ENCODE data around the gene FOXN1. TPM values are rescaled to one million over a fixed set of nuclear protein-coding genes. Genes with fewer than 3 reads are reported as not detected.
"Not testable (repeated sequence)": the region's sequence is repeated elsewhere in the genome, so short reads cannot be mapped to it uniquely, and the experiment has no call there.

Gene FOXN1
- total RNA-seq, 1 experiment from 2014 or later = not detected

- no peak for DNase-seq (ENCODE audit: low read depth, low spot score)
- in situ Hi-C loops (cut with HindIII; ENCODE audit: low pct_unique_long_range_greater_than_20kb, low sequenced_read_pairs) = no loop called here
Measured at GRCh38 chr17:28574526-28574925, 68.4 kb downstream of the FOXN1 start.

GRCh38 chr17:28575126-28575795 lies 69.1 kb downstream of the FOXN1 start:
- DNase-seq (ENCODE audit: low read depth, low spot score) = no peak
- in situ Hi-C loops (cut with HindIII; ENCODE audit: low pct_unique_long_range_greater_than_20kb, low sequenced_read_pairs) = no loop called here

- in situ Hi-C loops (cut with HindIII; ENCODE audit: low pct_unique_long_range_greater_than_20kb, low sequenced_read_pairs) = not testable (repeated sequence)
Measured at GRCh38 chr17:28576016-28576415, 69.9 kb downstream of the FOXN1 start.

GRCh38 chr17:28576758-28577465 lies 70.8 kb downstream of the FOXN1 start, which contains the start of gene ALDOC:
Gene ALDOC, minus strand, starts transcription at chr17:28576895. Its CDS starts 1,363 bp downstream, at chr17:28575532.
- peak; percentile 75 for DNase-seq (ENCODE audit: low read depth, low spot score)
- in situ Hi-C loops (cut with HindIII; ENCODE audit: low pct_unique_long_range_greater_than_20kb, low sequenced_read_pairs) = no loop called here

More at GRCh38 chr17:28576016-28576415, 69.9 kb downstream of the FOXN1 start:
- not testable (repeated sequence) for DNase-seq (ENCODE audit: low read depth, low spot score)

GRCh38 chr17:28577466-28577824 lies 71.3 kb downstream of the FOXN1 start:
- in situ Hi-C loops (cut with HindIII; ENCODE audit: low pct_unique_long_range_greater_than_20kb, low sequenced_read_pairs) = no loop called here
- no peak for DNase-seq (ENCODE audit: low read depth, low spot score)

- DNase-seq (ENCODE audit: low read depth, low spot score) = no peak
- in situ Hi-C loops (cut with HindIII; ENCODE audit: low pct_unique_long_range_greater_than_20kb, low sequenced_read_pairs) = no loop called here
Measured at GRCh38 chr17:28578246-28579195, 72.4 kb downstream of the FOXN1 start.

GRCh38 chr17:28579526-28579925 lies 73.4 kb downstream of the FOXN1 start:
- DNase-seq (ENCODE audit: low read depth, low spot score) = no peak
- in situ Hi-C loops (cut with HindIII; ENCODE audit: low pct_unique_long_range_greater_than_20kb, low sequenced_read_pairs) = no loop called here

GRCh38 chr17:28580959-28581358 lies 74.8 kb downstream of the FOXN1 start:
- in situ Hi-C loops (cut with HindIII; ENCODE audit: low pct_unique_long_range_greater_than_20kb, low sequenced_read_pairs) = no loop called here
- no peak for DNase-seq (ENCODE audit: low read depth, low spot score)

GRCh38 chr17:28582513-28582912 lies 76.4 kb downstream of the FOXN1 start:
- DNase-seq (ENCODE audit: low read depth, low spot score) = no peak
- in situ Hi-C loops (cut with HindIII; ENCODE audit: low pct_unique_long_range_greater_than_20kb, low sequenced_read_pairs) = no loop called here

GRCh38 chr17:28584434-28584833 lies 78.3 kb downstream of the FOXN1 start:
- no peak for DNase-seq (ENCODE audit: low read depth, low spot score)
- in situ Hi-C loops (cut with HindIII; ENCODE audit: low pct_unique_long_range_greater_than_20kb, low sequenced_read_pairs) = no loop called here

- DNase-seq (ENCODE audit: low read depth, low spot score) = no peak
- in situ Hi-C loops (cut with HindIII; ENCODE audit: low pct_unique_long_range_greater_than_20kb, low sequenced_read_pairs) = no loop called here
Measured at GRCh38 chr17:28585851-28586250, 79.7 kb downstream of the FOXN1 start.

Other genes starting within 250 kb of the FOXN1 start
- 44.3 and 46.4 TPM in 2 replicates for gene TMEM97, start 187.1 kb upstream of the FOXN1 start, total RNA-seq (2014; rRNA removed; shearing (Covaris generic))
- gene IFT20, start 170.9 kb upstream of the FOXN1 start, total RNA-seq (2014; rRNA removed; shearing (Covaris generic)) = 30.7 and 38.9 TPM in 2 replicates
- 24.5 and 27.6 TPM in 2 replicates for gene TNFAIP1, start 170.6 kb upstream of the FOXN1 start, total RNA-seq (2014; rRNA removed; shearing (Covaris generic))
- gene POLDIP2, start 148.8 kb upstream of the FOXN1 start, total RNA-seq (2014; rRNA removed; shearing (Covaris generic)) = 135 and 143 TPM in 2 replicates
- gene SEBOX, start 141.1 kb upstream of the FOXN1 start, total RNA-seq (2014; rRNA removed; shearing (Covaris generic)) = not detected in 2 replicates
- 0.24 and 0.32 TPM in 2 replicates for gene VTN, start 136.0 kb upstream of the FOXN1 start, total RNA-seq (2014; rRNA removed; shearing (Covaris generic))
- 4.1 and 5.1 TPM in 2 replicates for gene SARM1, start 134.7 kb upstream of the FOXN1 start, total RNA-seq (2014; rRNA removed; shearing (Covaris generic))
- 17.3 and 18.0 TPM in 2 replicates for gene SLC46A1, start 100.1 kb upstream of the FOXN1 start, total RNA-seq (2014; rRNA removed; shearing (Covaris generic))
- gene SLC13A2, start 32.7 kb upstream of the FOXN1 start, total RNA-seq (2014; rRNA removed; shearing (Covaris generic)) = not detected in 2 replicates
- gene UNC119, start 46.3 kb downstream of the FOXN1 start, total RNA-seq (2014; rRNA removed; shearing (Covaris generic)) = 38.8 and 45.0 TPM in 2 replicates
- gene PIGS, start 65.2 kb downstream of the FOXN1 start, total RNA-seq (2014; rRNA removed; shearing (Covaris generic)) = 45.4 and 46.6 TPM in 2 replicates
- 22.5 and 24.2 TPM in 2 replicates for gene ALDOC, start 70.5 kb downstream of the FOXN1 start, total RNA-seq (2014; rRNA removed; shearing (Covaris generic))
- gene SPAG5, start 92.7 kb downstream of the FOXN1 start, total RNA-seq (2014; rRNA removed; shearing (Covaris generic)) = 33.5 and 44.0 TPM in 2 replicates
- gene RSKR, start 107.8 kb downstream of the FOXN1 start, total RNA-seq (2014; rRNA removed; shearing (Covaris generic)) = 3.4 and 4.8 TPM in 2 replicates
- 146 and 160 TPM in 2 replicates for gene BLTP2, start 138.8 kb downstream of the FOXN1 start, total RNA-seq (2014; rRNA removed; shearing (Covaris generic))
- gene SDF2, start 155.6 kb downstream of the FOXN1 start, total RNA-seq (2014; rRNA removed; shearing (Covaris generic)) = 61.3 and 66.1 TPM in 2 replicates
- gene SUPT6H, start 155.9 kb downstream of the FOXN1 start, total RNA-seq (2014; rRNA removed; shearing (Covaris generic)) = 38.6 and 47.1 TPM in 2 replicates
- gene PROCA1, start 205.5 kb downstream of the FOXN1 start, total RNA-seq (2014; rRNA removed; shearing (Covaris generic)) = 0.16 TPM in 1 of 2 replicates, not detected in the other
- gene RAB34, start 211.5 kb downstream of the FOXN1 start, total RNA-seq (2014; rRNA removed; shearing (Covaris generic)) = 89.9 and 93.4 TPM in 2 replicates
- 965 and 1,109 TPM in 2 replicates for gene RPL23A, start 213.6 kb downstream of the FOXN1 start, total RNA-seq (2014; rRNA removed; shearing (Covaris generic))
- gene TLCD1, start 219.9 kb downstream of the FOXN1 start, total RNA-seq (2014; rRNA removed; shearing (Covaris generic)) = 12.0 and 17.3 TPM in 2 replicates
- gene NEK8, start 222.4 kb downstream of the FOXN1 start, total RNA-seq (2014; rRNA removed; shearing (Covaris generic)) = 1.8 and 2.1 TPM in 2 replicates
- gene TRAF4, start 237.7 kb downstream of the FOXN1 start, total RNA-seq (2014; rRNA removed; shearing (Covaris generic)) = 72.8 and 76.2 TPM in 2 replicates

Measured in SK-MEL-5 (cell line).